GM12878 (cell line): ENCODE measurements around the gene L1TD1. TPM values are rescaled to one million over a fixed set of nuclear protein-coding genes. Genes with fewer than 3 reads are reported as not detected.

Experiments
- ATAC-seq: fragments of 200-7000 bp; cut with Tn5 transposase; 3 replicates; pipeline ENCODE4 v1.9.1; 2020; ENCODE audit warnings: mild to moderate bottlenecking, moderate library complexity
- BruUV-seq: library from RNA; stranded (reverse); fragments of 400-500 nt; replicated peaks from 2 replicates; lab custom pipeline; 2021; lab: Mats Ljungman, UMichigan
- CTCF ChIA-PET: fragments of 300-600 bp; sonication (Branson Sonifier 250); formaldehyde crosslinking; extraction: SDS; loops from one replicate; lab custom pipeline; 2021; ENCODE audit warnings: inconsistent platforms; lab: Yijun Ruan, JAX
- POLR2A ChIA-PET: fragments of 350-600 bp; formaldehyde crosslinking; extraction: SDS; loops from one replicate; lab custom pipeline; 2021; ENCODE audit warnings: inconsistent platforms; lab: Charles Lee
- RAD21 ChIA-PET: fragments of 300-600 bp; sonication (Branson Sonifier 250); formaldehyde crosslinking; loops from one replicate; lab custom pipeline; 2023; ENCODE audit warnings: antibody characterized with exemption; ENCODE audit not compliant: unreplicated experiment; lab: Charles Lee
- SMC1A ChIA-PET: fragments of 300-600 bp; sonication (Branson Sonifier 250); formaldehyde crosslinking; loops from one replicate; lab custom pipeline; 2023; ENCODE audit not compliant: unreplicated experiment, uncharacterized antibody; lab: Charles Lee
- DNase-seq: peaks from one replicate; pipeline ENCODE4 v3.0.0-alpha.2; 2011; ENCODE audit warnings: low read depth, low spot score
- FAIRE-seq: peaks from 3 replicates; lab custom pipeline; 2011; peaks lifted over from hg19 to GRCh38; lab: Jason Lieb, UNC
- H2AFZ ChIP-seq: 2 replicates; pipeline ENCODE4 v1.6.0; 2011; ENCODE audit warnings: low read depth, low read length, control low read depth; ENCODE audit not compliant: control insufficient read depth
- H3K27ac ChIP-seq: 2 replicates; pipeline ENCODE4 v1.5.1; 2011; ENCODE audit warnings: control low read depth; ENCODE audit not compliant: control insufficient read depth, insufficient read depth
- H3K27me3 ChIP-seq, 2 experiments: replicated peaks in 1 of 2; 2 replicates each; pipeline versions ENCODE4 v1.6.0 to v1.6.1; 2011; ENCODE audit warnings: low read length in 1 of 2; ENCODE audit not compliant: control insufficient read depth in 2 of 2, insufficient read depth in 2 of 2
- H3K36me3 ChIP-seq, 2 experiments: 2 replicates each; pipeline ENCODE4 v1.5.1; 2011; ENCODE audit warnings: low read length in 1 of 2; ENCODE audit not compliant: control insufficient read depth in 2 of 2, insufficient read depth in 2 of 2
- H3K4me1 ChIP-seq: 2 replicates; pipeline ENCODE4 v1.6.1; 2011; ENCODE audit warnings: mild to moderate bottlenecking, low read length, moderate library complexity, mixed read lengths; ENCODE audit not compliant: control insufficient read depth, insufficient read depth
- H3K4me2 ChIP-seq: 2 replicates; pipeline ENCODE4 v1.6.0; 2011; ENCODE audit warnings: control low read depth; ENCODE audit not compliant: control insufficient read depth, insufficient read depth
- H3K4me3 ChIP-seq: fragments of 200-600 bp; sonication (generic); 2 replicates; pipeline ENCODE4 v1.5.1; 2016
- H3K79me2 ChIP-seq: 2 replicates; pipeline ENCODE4 v1.6.0; 2011; ENCODE audit warnings: low read length; ENCODE audit not compliant: control insufficient read depth, insufficient read depth
- H3K9ac ChIP-seq: 2 replicates; pipeline ENCODE4 v1.8.0; 2011; ENCODE audit warnings: low read length, control low read depth, mixed read lengths; ENCODE audit not compliant: control insufficient read depth, insufficient read depth
- H3K9me3 ChIP-seq: replicated peaks from 3 replicates; pipeline ENCODE4 v1.5.1; 2011; ENCODE audit warnings: mild to moderate bottlenecking, low read length; ENCODE audit not compliant: control insufficient read depth, insufficient read depth
- H4K20me1 ChIP-seq: 2 replicates; pipeline ENCODE4 v1.6.0; 2011; ENCODE audit not compliant: control insufficient read depth, insufficient read depth
- ATF3 ChIP-seq: IDR thresholded peaks from 2 replicates; pipeline ENCODE4 v1.6.1; 2011; ENCODE audit warnings: low read depth, mild to moderate bottlenecking, low read length, moderate library complexity, borderline replicate concordance; ENCODE audit errors: extremely low read depth
- CBX3 ChIP-seq: fragments of 200-600 bp; sonication (generic); IDR thresholded peaks from 2 replicates; pipeline ENCODE4 v1.6.1; 2016; ENCODE audit warnings: low read depth, borderline replicate concordance
- EP300 ChIP-seq, 2 experiments: fragments of 150-350 bp in 1 of 2; IDR thresholded peaks; 2 replicates each; pipeline ENCODE4 v1.6.1; 2011 to 2012; ENCODE audit warnings: low read depth in 2 of 2, low read length in 2 of 2, borderline replicate concordance in 1 of 2, improper control_type of control experiment in 1 of 2, inconsistent platforms in 1 of 2; ENCODE audit not compliant: control insufficient read depth in 1 of 2
- ETV6 ChIP-seq, 2 experiments: fragments of 450-650 bp in 1 of 2; IDR thresholded peaks in 1 of 2; conservative IDR thresholded peaks in 1 of 2; 2 replicates each; pipeline ENCODE4 v1.6.1; 2014; ENCODE audit warnings: antibody characterized with exemption in 1 of 2, borderline replicate concordance in 1 of 2, low read depth in 1 of 2, mild to moderate bottlenecking in 1 of 2, moderate library complexity in 1 of 2
- FOS ChIP-seq: IDR thresholded peaks from 3 replicates; pipeline ENCODE4 v1.6.1; 2011; ENCODE audit warnings: borderline replicate concordance; ENCODE audit not compliant: insufficient read length; ENCODE audit errors: extremely low read depth
- IRF4 ChIP-seq: IDR thresholded peaks from 2 replicates; pipeline ENCODE4 v1.6.1; 2011; ENCODE audit warnings: low read depth, low read length
- KAT2A ChIP-seq: conservative IDR thresholded peaks from 2 replicates; pipeline ENCODE4 v1.6.1; 2011; ENCODE audit warnings: low read depth, low read length; ENCODE audit not compliant: control insufficient read depth
- PML ChIP-seq: IDR thresholded peaks from 2 replicates; pipeline ENCODE4 v1.6.1; 2012; ENCODE audit warnings: low read length, inconsistent platforms
- POLR2AphosphoS2 ChIP-seq: IDR thresholded peaks from 2 replicates; pipeline ENCODE4 v1.6.1; 2011; ENCODE audit warnings: low read depth, mild to moderate bottlenecking, low read length, improper control_type of control experiment, moderate library complexity
- RAD51 ChIP-seq: fragments of 450-650 bp; IDR thresholded peaks from 2 replicates; pipeline ENCODE4 v1.6.1; 2016; ENCODE audit warnings: moderate library complexity, mild to moderate bottlenecking, inconsistent platforms
- RFX5 ChIP-seq: IDR thresholded peaks from 2 replicates; pipeline ENCODE4 v1.6.1; 2011; ENCODE audit warnings: low read depth, low read length, improper control_type of control experiment
- SREBF1 ChIP-seq: IDR thresholded peaks from 2 replicates; pipeline ENCODE4 v1.6.1; 2012; ENCODE audit warnings: mild to moderate bottlenecking, low read length
- WGBS: methylation state at CpG from one replicate; pipeline ENCODE4 v1.1.6; 2016; ENCODE audit warnings: low lambda C conversion rate; ENCODE audit not compliant: insufficient replicate concordance, insufficient coverage; ENCODE audit errors: missing lambda C conversion rate; 5-methylcytosine and 5-hydroxymethylcytosine counted together
- in situ Hi-C: fragments of 300-500 bp; cut with MboI; formaldehyde crosslinking; loops from 9 replicates; pipeline ENCODE4 v1.14.3; 2018; ENCODE audit warnings: mixed read lengths
- intact Hi-C: fragments of 100-400 bp; cut with micrococcal nuclease; formaldehyde crosslinking; loops from one replicate; pipeline ENCODE4 v1.14.2; 2022; ENCODE audit not compliant: unreplicated experiment
- polyA plus RNA-seq, 11 experiments: library from polyadenylated mRNA; depleted of rRNA in 4 of 11; unstranded in 6 of 11; stranded (reverse) in 5 of 11; fragments of >200 nt; fragmentation: Nextera tagmentation in 4 of 11; fragmentation: Illumina TruSeq in 1 of 11; extraction: Ambion mirVana in 4 of 11; extraction: Trizol in 1 of 11; gene quantifications; 1 replicate in 1 of 11; 2 replicates in 10 of 11; pipeline versions ENCODE4 v1.2.1 to v1.2.3, GENCODE V29; 2011 to 2016; ENCODE audit warnings: inconsistent platforms in 2 of 11, missing spikeins in 2 of 11, low read depth in 1 of 11
- total RNA-seq, 4 experiments: library from RNA; depleted of rRNA in 3 of 4; stranded (reverse); fragments of >200 nt in 3 of 4; fragmentation: Illumina TruSeq in 1 of 4; extraction: Trizol in 1 of 4; gene quantifications; 2 replicates each; pipeline versions ENCODE4 v1.2.1 to v1.2.3, GENCODE V29; 2013 to 2021
- TF ChIP-seq, protein P1 (sequence below): IDR thresholded peaks from 2 replicates; pipeline ENCODE4 v1.6.1; 2011; ENCODE audit warnings: low read depth, low read length, improper control_type of control experiment, borderline replicate concordance
- TF ChIP-seq, protein P2 (sequence below): fragments of 450-650 bp; IDR thresholded peaks from 2 replicates; pipeline ENCODE4 v1.6.1; 2017; ENCODE audit warnings: low read depth, mild to moderate bottlenecking, moderate library complexity

The L1TD1 gene
- total and polyA plus RNA-seq, 10 of the 15 experiments (the other 5 are each of a cell fraction or from before 2014, with no cell fraction given): 0.07 to 0.31 (median 0.21) TPM; not detected in 7

DNA sequence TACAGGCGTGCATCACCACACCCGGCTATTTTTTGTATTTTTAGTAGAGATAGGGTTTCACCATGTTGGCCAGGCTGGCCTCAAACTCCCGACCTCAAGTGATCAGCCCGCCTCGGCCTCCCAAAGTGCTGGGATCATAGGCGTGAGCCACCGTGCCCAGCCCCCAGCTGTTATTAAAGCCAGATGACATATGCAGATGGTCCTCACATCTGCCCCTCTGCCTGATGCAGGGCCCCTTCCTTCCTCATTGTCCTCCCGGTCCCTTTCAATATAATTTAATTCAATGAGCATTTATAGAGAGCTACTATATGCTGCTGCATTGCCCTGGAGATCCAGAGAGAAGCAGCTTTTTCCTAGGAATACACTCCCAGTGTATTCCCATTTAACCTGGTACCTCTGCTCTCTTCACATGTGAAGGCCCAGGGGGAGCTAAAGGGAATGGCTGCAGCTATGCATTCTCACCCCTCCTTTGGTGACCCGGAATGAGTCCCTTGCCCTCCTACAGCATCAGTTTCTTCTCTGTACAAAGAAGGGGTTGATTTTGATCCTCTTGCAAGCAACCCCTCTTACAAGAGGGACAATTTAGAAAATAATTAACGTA lies 55.6 kb downstream of the L1TD1 start:
- WGBS: 31% methylated on average over 10 of the region's 10 CpGs
- Histone ChIP-seq H3K27ac (no peak overlapping the region), H3K4me3 (no peak overlapping the region), H3K27me3 (peaks cover 0 to 2% of the 10 kb centered on the region in 2 experiments; a peak in 2 of 4 replicates), H3K36me3 (no peaks in the 10 kb centered on the region), H4K20me1 (no peaks in the 10 kb centered on the region), H3K9me3 (no peaks in the 10 kb centered on the region), H3K4me1 (no peaks in the 10 kb centered on the region), H3K9ac (no peak overlapping the region), H3K4me2 (no peak overlapping the region), H3K79me2 (no peaks in the 10 kb centered on the region), H2AFZ (no peak overlapping the region)
- ChIA-PET RAD21 (no interaction called here), POLR2A (interaction anchor here (0.5 kb wide), 1 partner anchor 1669 kb away, joined by 4 read pairs; no protein-coding TSS in a partner anchor), SMC1A (no interaction called here), CTCF (no interaction called here)
- no peak for DNase-seq
- FAIRE-seq: no peak
- in situ Hi-C loops: no loop called here
- no peak for ATAC-seq
- no TSS peak for BruUV-seq
- intact Hi-C loops: no loop called here
- TF ChIP-seq PML (no peak), SREBF1 (no peak), ETV6 (conservative IDR thresholded peaks at IDR 0.05 in 1 of 2, IDR thresholded peaks at IDR 0.05 in 1 of 2; ENCODE audit: borderline replicate concordance in 1 of 2, low read depth in 1 of 2) (no peak)

- ATAC-seq (no peak), DNase-seq (no peak), FAIRE-seq (no peak)
- no peak overlapping the region for H3K4me2 ChIP-seq
- H3K27me3 ChIP-seq: no peaks in the 10 kb centered on the region; a peak in 2 of 4 replicates
- no peaks in the 10 kb centered on the region for H3K4me1 ChIP-seq
- no peak overlapping the region for H3K4me3 ChIP-seq
- intact Hi-C loops: no loop called here
- no peaks in the 10 kb centered on the region for H3K36me3 ChIP-seq
- POLR2A ChIA-PET: no interaction called here
- CTCF ChIA-PET: no interaction called here
- SMC1A ChIA-PET: interaction anchor here (0.6 kb wide), 1 partner anchor 1013 kb away, joined by 3 read pairs; no protein-coding TSS in a partner anchor
- no peak overlapping the region for H3K9ac ChIP-seq
- H2AFZ ChIP-seq: no peak overlapping the region
- H3K27ac ChIP-seq: no peak overlapping the region
- H4K20me1 ChIP-seq: no peaks in the 10 kb centered on the region
- H3K79me2 ChIP-seq: no peaks in the 10 kb centered on the region
- in situ Hi-C loops: no loop called here
- RAD21 ChIA-PET: no interaction called here
- no peaks in the 10 kb centered on the region for H3K9me3 ChIP-seq
- WGBS: 73% methylated on average over 4 of the region's 4 CpGs
- no TSS peak for BruUV-seq
- TF ChIP-seq POLR2AphosphoS2 (no peak), ATF3 (no peak), CBX3 (no peak), RFX5 (no peak), EP300 (IDR thresholded peaks at IDR 0.05; ENCODE audit: borderline replicate concordance in 1 of 2, control insufficient read depth in 1 of 2, low read depth in 2 of 2, low read length in 2 of 2) (no peak), KAT2A (no peak), IRF4 (no peak), FOS (no peak), RAD51 (no peak)
- TF ChIP-seq, protein P1, sequence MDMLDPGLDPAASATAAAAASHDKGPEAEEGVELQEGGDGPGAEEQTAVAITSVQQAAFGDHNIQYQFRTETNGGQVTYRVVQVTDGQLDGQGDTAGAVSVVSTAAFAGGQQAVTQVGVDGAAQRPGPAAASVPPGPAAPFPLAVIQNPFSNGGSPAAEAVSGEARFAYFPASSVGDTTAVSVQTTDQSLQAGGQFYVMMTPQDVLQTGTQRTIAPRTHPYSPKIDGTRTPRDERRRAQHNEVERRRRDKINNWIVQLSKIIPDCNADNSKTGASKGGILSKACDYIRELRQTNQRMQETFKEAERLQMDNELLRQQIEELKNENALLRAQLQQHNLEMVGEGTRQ: no peak
- TF ChIP-seq, protein P2, sequence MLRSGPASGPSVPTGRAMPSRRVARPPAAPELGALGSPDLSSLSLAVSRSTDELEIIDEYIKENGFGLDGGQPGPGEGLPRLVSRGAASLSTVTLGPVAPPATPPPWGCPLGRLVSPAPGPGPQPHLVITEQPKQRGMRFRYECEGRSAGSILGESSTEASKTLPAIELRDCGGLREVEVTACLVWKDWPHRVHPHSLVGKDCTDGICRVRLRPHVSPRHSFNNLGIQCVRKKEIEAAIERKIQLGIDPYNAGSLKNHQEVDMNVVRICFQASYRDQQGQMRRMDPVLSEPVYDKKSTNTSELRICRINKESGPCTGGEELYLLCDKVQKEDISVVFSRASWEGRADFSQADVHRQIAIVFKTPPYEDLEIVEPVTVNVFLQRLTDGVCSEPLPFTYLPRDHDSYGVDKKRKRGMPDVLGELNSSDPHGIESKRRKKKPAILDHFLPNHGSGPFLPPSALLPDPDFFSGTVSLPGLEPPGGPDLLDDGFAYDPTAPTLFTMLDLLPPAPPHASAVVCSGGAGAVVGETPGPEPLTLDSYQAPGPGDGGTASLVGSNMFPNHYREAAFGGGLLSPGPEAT: no peak
These were observed 64.9 kb downstream of the L1TD1 start for GRCh38 chr1:62259551-62259950.
